GM19035 (cell line): Measurements from ENCODE around the gene FBXL22.

ENCODE experiments used
- ATAC-seq: cut with Tn5 transposase; IDR thresholded peaks from one replicate; pipeline ENCODE4 v1.9.1; 2021; ENCODE audit not compliant: unreplicated experiment

The FBXL22 gene, protein sequence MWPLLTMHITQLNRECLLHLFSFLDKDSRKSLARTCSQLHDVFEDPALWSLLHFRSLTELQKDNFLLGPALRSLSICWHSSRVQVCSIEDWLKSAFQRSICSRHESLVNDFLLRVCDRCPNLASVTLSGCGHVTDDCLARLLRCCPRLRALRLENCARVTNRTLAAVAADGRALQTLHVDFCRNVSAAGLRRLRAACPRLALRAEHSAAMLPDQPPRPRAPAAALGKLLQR

DNA sequence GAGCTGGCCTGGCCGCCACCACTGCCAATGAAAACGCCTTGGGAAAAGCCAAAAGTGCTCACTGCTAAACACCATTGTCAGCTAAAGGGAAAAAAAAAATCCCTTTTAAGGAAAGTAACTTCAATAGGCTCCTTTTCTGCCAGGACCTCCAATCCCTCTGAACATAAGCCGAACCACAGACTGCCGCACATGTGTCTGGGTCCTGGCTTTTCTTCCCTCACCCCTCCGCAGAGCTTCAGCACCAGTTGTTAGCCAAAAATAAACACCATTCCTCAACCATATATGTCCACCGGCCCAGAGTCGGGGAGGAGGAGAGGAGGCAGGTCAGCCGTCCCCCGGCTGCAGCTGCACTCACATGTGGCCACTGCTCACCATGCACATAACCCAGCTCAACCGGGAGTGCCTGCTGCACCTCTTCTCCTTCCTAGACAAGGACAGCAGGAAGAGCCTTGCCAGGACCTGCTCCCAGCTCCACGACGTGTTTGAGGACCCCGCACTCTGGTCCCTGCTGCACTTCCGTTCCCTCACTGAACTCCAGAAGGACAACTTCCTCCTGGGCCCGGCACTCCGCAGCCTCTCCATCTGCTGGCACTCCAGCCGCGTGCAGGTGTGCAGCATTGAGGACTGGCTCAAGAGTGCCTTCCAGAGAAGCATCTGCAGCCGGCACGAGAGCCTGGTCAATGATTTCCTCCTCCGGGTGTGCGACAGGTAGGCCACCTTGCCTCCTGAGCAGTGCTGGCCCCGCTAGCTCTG, at the start of gene FBXL22:
TSS of gene FBXL22 (plus strand) at position 350 of the 753 bp plus-strand sequence. CDS start at position 356, 6 bp downstream.
- ATAC-seq, result no peak

GRCh38 chr15:63551400-63551799, 45.8 kb upstream of the FBXL22 start:
- ATAC-seq, result no peak

- no peak for ATAC-seq
Observed at GRCh38 chr15:63553388-63553791, 43.8 kb upstream of the FBXL22 start.

GRCh38 chr15:63554337-63554927, 42.8 kb upstream of the FBXL22 start:
- ATAC-seq, result no peak

GRCh38 chr15:63555507-63555906, 41.7 kb upstream of the FBXL22 start:
- no peak for ATAC-seq

GRCh38 chr15:63556246-63556645, 40.9 kb upstream of the FBXL22 start:
- ATAC-seq, result no peak

DNA sequence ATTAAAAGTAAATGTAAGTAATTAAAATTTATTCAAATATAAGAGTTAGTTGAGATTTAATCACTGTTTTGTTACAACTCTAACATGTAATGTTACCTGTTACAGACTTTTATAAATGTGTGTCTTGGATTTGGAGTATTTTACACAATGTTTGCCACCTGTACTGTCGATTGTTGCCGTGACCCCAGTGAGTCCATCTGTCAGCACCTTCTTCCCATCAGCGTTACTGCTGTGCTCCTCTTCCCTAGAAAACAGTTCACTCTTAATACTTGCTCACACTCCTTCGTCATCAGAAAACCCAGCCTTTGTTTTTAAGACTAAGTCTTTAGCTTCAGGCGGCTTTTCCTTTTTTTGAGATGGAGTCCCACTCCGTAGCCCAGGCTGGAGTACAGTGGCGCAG, 40.5 kb upstream of the FBXL22 start:
- no peak for ATAC-seq

DNA sequence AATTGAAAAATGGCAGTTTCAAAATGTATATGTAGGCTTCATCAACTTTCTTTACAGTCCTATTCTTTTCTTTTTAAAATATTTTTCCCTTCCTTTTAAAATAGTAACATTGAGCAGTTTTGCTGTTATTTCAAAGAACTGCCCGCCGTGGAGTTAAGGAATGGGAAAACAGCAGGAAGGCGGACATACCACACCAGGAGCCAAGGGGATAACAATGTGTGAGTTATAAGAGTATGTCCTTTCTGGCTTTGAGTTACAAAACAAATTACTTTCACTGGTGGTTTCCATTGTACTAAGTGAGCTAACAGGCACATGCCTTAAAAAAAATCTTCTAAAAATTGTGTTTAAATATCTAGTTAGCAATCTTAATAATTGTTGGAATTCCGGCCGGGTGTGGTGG, 37.4 kb upstream of the FBXL22 start:
- ATAC-seq, result no peak

- no peak for ATAC-seq
Observed at GRCh38 chr15:63560741-63561448, 36.3 kb upstream of the FBXL22 start.

DNA sequence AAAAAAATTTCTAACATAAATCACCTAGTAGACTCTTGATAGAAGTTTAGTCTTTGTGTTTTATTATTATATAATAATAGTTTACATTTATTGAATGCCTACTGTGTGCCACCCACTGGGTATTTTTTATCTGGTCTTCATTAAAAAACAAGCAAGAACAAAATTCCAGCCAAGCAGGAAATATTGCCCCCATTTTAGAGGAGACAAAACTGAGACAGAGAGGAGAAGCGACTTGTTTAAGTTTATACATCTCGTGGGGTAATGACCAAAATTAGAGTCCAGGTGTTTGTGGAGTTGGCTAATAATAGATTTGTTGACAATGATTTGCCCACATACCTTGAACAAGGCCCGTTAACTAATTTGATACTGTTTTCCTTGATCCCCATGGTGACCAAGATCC, 33.1 kb upstream of the FBXL22 start:
- no peak for ATAC-seq

DNA sequence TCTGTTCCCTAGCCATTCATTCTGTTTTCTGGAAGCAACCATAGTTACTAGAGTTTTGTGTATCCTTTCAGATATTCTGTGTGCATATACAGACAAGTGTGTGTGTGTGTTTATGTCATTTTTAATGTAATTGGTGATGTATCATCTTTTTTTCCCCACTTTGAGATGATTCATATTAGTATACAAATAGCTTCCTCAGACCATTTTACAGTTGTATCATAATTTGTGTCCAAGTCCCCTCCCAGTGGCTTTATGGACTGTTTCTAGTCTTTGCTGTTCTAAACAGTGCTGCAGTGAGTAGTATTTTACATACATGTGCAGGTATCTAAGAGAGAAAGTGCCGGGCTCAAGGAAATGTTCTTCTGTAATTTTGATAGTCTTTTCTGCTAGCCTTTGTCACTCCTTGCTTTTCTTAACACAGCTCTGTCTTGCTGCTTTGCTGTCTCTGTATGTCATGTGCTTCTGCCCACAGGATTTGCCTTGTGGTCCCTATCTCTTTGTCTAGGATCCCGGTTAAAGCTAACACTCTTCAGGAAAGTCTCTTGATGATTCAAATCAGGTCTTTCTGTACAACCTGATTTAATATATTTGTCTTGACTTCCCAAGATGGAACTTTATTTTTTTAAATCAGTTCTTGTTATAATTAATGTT, 31.5 kb upstream of the FBXL22 start:
- ATAC-seq, result no peak

DNA sequence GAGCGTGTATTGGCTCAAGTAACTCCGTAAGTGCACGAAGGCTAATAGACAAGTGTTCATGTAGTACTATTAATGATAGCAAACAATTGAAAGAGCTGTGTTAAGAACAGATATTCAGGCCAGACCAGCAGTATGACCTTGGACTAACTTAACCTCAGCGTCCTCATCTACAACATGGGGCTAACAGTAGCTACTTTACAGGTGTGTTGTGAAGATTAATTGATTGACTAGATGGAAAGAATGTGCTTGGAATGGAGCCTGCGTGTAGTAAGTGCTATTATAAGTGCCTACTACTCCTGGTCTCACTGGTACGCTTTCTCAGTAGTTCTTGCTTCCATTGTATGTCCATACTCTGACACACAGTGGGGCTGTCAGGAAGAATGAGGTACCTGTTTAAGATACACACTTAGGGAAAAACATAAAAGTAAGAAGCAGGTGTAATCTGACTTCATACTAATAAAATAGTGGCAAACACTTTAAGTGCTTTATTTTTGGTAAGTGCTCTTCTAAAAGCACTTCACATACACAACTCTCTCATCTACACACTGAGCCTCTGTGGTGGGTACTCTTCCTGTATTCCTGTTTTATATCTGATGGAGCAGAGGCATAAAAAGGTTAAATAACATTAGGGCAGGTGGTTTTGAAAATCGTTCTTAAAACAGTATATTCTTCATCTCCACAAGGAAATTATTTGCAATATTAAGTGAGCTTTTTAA, 24.3 kb upstream of the FBXL22 start:
- ATAC-seq, result no peak

- ATAC-seq, result no peak
Observed at GRCh38 chr15:63573533-63573932, 23.7 kb upstream of the FBXL22 start.

DNA sequence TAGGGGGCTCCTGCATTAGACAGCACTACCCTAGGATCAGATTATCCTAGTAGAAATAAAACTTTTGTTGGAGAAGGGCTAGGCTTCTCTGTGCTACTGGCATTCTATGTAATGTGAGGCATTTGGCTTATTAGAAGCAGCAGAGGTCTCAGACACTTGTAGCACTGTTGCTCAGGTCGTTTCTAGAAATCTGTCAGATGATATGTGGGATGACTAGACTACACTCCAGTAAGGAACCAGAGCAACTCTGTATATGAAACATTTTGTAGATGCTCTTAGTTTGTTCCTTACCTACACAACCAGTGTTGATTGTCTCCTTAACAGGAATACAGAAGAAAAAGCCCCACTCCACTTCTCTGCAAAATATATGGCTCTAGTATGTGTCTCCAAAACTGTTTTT, 21.9 kb upstream of the FBXL22 start:
- no peak for ATAC-seq

- ATAC-seq, result no peak
Observed at GRCh38 chr15:63576441-63576840, 20.7 kb upstream of the FBXL22 start.

DNA sequence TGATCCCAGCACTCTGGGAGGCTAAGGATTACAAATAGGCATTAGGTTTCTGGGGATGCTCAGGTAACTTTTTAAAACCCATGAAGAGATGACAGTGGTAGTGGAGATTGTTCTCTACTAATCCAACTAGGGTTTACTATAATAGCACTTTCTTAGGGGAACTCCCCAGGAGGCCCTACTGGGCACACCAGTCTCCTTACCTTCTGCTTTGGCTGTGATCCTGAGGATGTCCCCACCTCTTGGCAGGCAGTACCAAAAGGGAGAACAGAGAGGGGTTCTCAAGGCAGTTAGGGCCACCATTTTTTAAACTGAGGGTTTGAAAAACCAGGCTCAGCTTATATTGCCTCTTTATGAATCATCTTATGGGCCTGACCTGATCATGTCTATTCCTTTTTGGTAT, 15.0 kb upstream of the FBXL22 start:
- ATAC-seq, result no peak

DNA sequence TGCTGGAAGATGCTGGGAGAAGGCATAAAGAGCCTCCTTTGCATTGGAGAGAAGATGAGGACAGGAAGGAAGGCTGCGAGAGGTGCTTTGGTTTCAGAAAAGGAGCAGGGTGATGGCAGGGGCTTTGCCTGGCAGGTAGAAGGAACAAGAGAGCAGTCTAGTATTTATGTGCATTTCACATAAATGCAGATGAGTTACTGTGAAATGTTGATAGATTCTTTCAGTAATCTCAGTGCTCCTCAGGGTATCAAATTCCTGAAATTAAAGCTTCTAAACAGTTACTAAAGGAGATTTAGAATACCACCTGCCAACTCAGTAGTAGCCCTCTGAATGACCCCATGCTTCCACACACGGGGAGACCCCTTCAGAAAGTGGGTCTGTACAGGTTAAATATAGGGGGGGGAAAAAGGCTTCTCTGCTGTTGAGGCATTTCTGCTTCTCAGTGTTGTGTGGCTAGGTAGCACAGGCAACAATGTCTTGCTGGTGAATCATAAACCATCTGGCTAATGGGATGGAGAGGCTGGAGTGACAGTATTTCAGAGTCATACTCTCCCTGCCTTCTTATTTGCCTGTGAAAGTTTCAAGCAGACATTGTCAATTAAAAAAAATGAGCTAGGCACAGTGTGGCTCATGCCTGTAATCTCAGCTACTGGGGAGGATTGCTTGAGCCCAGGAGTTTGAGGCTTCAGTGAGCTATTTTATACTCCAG, 14.3 kb upstream of the FBXL22 start:
- ATAC-seq, result no peak

- ATAC-seq, result no peak
Observed at GRCh38 chr15:63586790-63587189, 10.4 kb upstream of the FBXL22 start.

- ATAC-seq, result no peak
Observed at GRCh38 chr15:63587527-63587926, 9.7 kb upstream of the FBXL22 start.

- no peak for ATAC-seq
Observed at GRCh38 chr15:63588826-63589225, 8.4 kb upstream of the FBXL22 start.
